ACC112 (cell line): ENCODE measurements around the gene VAMP5.
A peak's percentile ranks its signal among the peaks of the same experiment; 100 is the strongest.

Experiments
- H2AFZ ChIP-seq: fragments of 200-600 bp; sonication (generic); one replicate; pipeline ENCODE4 v1.6.0; 2017; ENCODE audit warnings: antibody characterized with exemption, low read length; ENCODE audit not compliant: unreplicated experiment
- H3K27ac ChIP-seq: fragments of 200-600 bp; sonication (generic); 2 replicates; pipeline ENCODE4 v1.5.1; 2014; ENCODE audit warnings: low read depth, mild to moderate bottlenecking, antibody characterized with exemption, low read length, moderate library complexity
- H3K27me3 ChIP-seq: fragments of 200-600 bp; sonication (generic); 2 replicates; pipeline ENCODE4 v1.6.1; 2014; ENCODE audit warnings: mild to moderate bottlenecking, antibody characterized with exemption, low read length, moderate library complexity, mixed read lengths; ENCODE audit not compliant: insufficient read depth
- H3K36me3 ChIP-seq: fragments of 200-600 bp; sonication (generic); 2 replicates; pipeline ENCODE4 v1.6.1; 2016; ENCODE audit warnings: mild to moderate bottlenecking, antibody characterized with exemption, low read length, moderate library complexity, mixed read lengths; ENCODE audit not compliant: insufficient read depth
- H3K4me1 ChIP-seq: fragments of 200-600 bp; sonication (generic); one replicate; pipeline ENCODE4 v1.6.1; 2016; ENCODE audit warnings: low read length, mixed read lengths; ENCODE audit not compliant: insufficient read depth, unreplicated experiment, control insufficient read depth
- H3K4me3 ChIP-seq: fragments of 200-600 bp; sonication (generic); 2 replicates; pipeline ENCODE4 v1.5.1; 2014; ENCODE audit warnings: mild to moderate bottlenecking, low read depth, low read length
- H3K79me2 ChIP-seq: fragments of 200-600 bp; sonication (generic); one replicate; pipeline ENCODE4 v1.6.0; 2016; ENCODE audit warnings: low read length; ENCODE audit not compliant: control insufficient read depth, unreplicated experiment, insufficient read depth

Gene VAMP5

GRCh38 chr2:85595301-85596025, 11.2 kb downstream of the VAMP5 start, which contains the start of gene RNF181:
TSS of gene RNF181 (plus strand) at chr2:85595745. CDS start at chr2:85595764, 19 bp downstream.
- H3K4me1 ChIP-seq, result peaks cover 27% of the 10 kb centered on the region
- peak within 1 kb of the TSS; percentile 98 for H3K4me3 ChIP-seq
- no peaks in the 10 kb centered on the region for H3K36me3 ChIP-seq
- H2AFZ ChIP-seq, result peak within 1 kb of the TSS; percentile 80
- peak within 1 kb of the TSS; percentile 81 for H3K27ac ChIP-seq
- H3K27me3 ChIP-seq, result no peaks in the 10 kb centered on the region
- H3K79me2 ChIP-seq, result peaks cover 32% of the 10 kb centered on the region

DNA sequence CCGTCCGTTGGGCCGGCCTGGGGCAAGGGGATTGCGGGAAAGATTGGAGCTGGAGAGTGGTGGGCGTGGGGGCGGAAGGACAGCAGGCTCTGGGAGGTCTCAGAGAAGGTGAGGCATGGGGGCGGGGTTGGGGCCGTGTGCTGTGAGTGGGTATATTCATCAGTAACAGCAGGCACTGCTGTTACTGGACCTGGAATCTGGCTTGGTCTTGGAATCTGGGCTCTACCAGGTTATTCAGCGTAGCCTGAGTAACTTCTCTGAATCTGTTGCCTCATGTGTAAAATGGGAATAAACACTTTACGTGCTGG, 11.7 kb downstream of the VAMP5 start:
- H3K27me3 ChIP-seq, result no peaks in the 10 kb centered on the region
- H3K4me1 ChIP-seq, result peaks cover 22% of the 10 kb centered on the region
- H3K36me3 ChIP-seq, result no peaks in the 10 kb centered on the region
- H3K27ac ChIP-seq, result peak overlapping the region; percentile 53
- H3K79me2 ChIP-seq, result peaks cover 32% of the 10 kb centered on the region
- peak overlapping the region; percentile 61 for H2AFZ ChIP-seq
- peak overlapping the region; percentile 98 for H3K4me3 ChIP-seq

- H2AFZ ChIP-seq, result no peak overlapping the region
- no peaks in the 10 kb centered on the region for H3K36me3 ChIP-seq
- H3K79me2 ChIP-seq, result peaks cover 33% of the 10 kb centered on the region
- 0 out of 2 replicates have a peak overlapping the region, but pooled peaks have one; percentile 53 for H3K27ac ChIP-seq
- H3K27me3 ChIP-seq, result no peaks in the 10 kb centered on the region
- H3K4me3 ChIP-seq, result peak overlapping the region; percentile 98
- H3K4me1 ChIP-seq, result peaks cover 21% of the 10 kb centered on the region
Observed at GRCh38 chr2:85596486-85597143, 12.4 kb downstream of the VAMP5 start.

- H3K4me1 ChIP-seq, result peaks cover 23% of the 10 kb centered on the region
- H3K27me3 ChIP-seq, result no peaks in the 10 kb centered on the region
- H3K27ac ChIP-seq, result no peak overlapping the region
- peaks cover 31% of the 10 kb centered on the region for H3K79me2 ChIP-seq
- H3K36me3 ChIP-seq, result no peaks in the 10 kb centered on the region
- H3K4me3 ChIP-seq, result peak overlapping the region; percentile 98; the same call in 1 of the 2 replicates
- no peak overlapping the region for H2AFZ ChIP-seq
Observed at GRCh38 chr2:85597241-85597640, 13.0 kb downstream of the VAMP5 start.

- H3K27ac ChIP-seq, result no peak overlapping the region
- H2AFZ ChIP-seq, result no peak overlapping the region
- peaks cover 24% of the 10 kb centered on the region for H3K4me1 ChIP-seq
- H3K79me2 ChIP-seq, result peaks cover 32% of the 10 kb centered on the region
- H3K4me3 ChIP-seq, result no peak overlapping the region
- no peaks in the 10 kb centered on the region for H3K36me3 ChIP-seq
- H3K27me3 ChIP-seq, result no peaks in the 10 kb centered on the region
Observed at GRCh38 chr2:85598594-85599340, 14.5 kb downstream of the VAMP5 start.

DNA sequence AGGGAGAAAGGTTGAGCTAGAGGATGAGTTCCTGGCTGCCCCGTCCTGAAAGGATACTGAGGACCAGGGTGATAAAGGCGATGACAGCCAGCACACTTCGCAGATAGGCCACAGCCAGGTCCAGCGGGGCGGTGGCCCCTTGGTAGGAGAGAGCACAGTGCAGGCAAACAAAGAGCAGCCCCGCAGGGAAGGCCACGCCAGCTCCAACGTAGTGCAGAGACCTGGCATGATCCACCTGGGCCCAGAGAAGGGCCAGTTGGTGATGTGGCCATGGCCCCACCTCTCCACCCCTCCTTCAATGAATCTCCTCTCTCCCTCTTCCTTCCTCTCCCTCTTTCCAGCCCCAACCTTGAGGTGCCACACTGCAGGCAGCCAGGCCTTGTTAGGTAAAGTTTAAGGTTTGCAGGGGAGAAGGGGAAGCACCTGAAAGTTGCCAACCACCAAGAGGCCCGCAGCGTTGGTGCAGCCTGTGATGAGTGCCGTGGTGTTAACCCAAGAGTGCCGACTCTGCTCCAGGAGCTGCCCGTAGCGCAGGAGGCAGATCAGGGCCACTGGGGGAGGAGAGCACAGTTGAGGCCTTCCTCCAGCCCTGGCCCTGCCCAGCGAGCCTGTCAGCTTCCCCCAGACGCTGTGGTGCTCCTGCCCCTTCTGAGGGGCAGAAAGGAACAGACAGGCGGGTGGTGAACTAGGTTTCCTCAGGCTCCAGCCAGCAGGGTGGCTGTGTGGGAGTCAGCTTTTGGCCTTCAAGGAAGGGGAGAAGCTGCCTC, 15.4 kb downstream of the VAMP5 start:
- Histone ChIP-seq H2AFZ (no peak overlapping the region), H3K4me3 (no peak overlapping the region), H3K4me1 (peaks cover 24% of the 10 kb centered on the region), H3K27me3 (no peaks in the 10 kb centered on the region), H3K36me3 (no peaks in the 10 kb centered on the region), H3K27ac (no peak overlapping the region), H3K79me2 (peaks cover 32% of the 10 kb centered on the region)

DNA sequence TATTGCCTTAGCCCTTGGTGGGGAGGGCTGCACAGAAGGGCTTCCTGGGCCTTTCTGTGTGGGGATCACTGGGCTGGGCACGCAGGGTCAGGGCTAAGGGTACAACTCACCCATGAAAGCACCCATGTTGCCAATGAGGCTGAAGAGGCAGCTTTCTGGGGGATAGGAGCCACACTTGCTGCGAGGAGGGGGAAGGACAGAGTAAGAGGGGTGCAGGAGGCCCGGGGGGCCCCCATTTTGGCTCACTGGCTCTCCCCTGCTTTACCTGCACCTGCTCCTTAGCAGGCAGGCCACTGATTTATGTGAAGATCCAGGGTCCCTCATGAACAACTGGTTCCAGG, 16.0 kb downstream of the VAMP5 start:
- H3K36me3 ChIP-seq, result no peaks in the 10 kb centered on the region
- no peak overlapping the region for H2AFZ ChIP-seq
- no peak overlapping the region for H3K27ac ChIP-seq
- H3K4me1 ChIP-seq, result peaks cover 27% of the 10 kb centered on the region
- H3K4me3 ChIP-seq, result no peak overlapping the region
- peaks cover 30% of the 10 kb centered on the region for H3K79me2 ChIP-seq
- H3K27me3 ChIP-seq, result no peaks in the 10 kb centered on the region

DNA sequence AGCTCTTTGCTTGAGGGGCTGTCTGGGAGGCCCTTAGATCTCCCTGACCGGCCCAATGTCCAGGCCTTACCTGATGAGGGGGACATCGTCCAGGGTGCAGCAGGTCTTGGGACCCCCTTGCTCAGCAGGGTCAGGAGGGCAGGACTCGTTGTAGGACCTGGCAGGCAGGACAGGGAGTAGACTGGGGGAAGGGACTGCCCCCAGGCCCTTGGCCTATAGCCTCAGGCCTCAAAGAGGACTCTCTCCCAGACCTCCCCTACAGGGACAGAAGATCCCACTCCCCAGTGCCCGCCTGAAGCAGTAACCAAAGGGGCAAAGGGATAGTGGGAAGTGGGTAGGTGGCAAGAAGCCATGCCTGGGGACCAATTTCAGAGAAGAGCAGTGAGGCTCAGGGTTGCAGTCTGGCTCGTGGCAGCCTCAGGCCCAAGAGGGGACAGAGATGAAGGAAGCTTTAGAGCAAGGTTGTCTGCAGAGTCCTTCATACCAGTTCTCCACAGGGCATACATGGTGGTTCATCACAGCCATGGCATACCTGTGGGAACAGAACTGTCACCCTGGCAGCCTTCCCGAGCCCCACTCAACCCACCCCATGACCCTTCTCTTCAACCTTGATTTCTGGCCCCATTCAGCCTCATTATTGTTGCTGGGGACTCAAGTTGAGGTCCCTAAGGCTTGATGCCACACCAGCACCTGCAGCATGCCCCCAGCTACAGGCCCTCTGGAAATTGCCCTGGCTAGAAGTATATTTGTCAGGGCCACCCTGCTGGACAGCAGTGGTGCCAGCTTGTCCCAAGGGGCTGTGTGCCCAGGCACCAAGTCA, 16.9 kb downstream of the VAMP5 start:
- Histone ChIP-seq H3K79me2 (peaks cover 23% of the 10 kb centered on the region), H3K4me3 (peak overlapping the region; percentile 87), H3K27me3 (no peaks in the 10 kb centered on the region), H3K36me3 (no peaks in the 10 kb centered on the region), H2AFZ (no peak overlapping the region), H3K4me1 (peaks cover 37% of the 10 kb centered on the region), H3K27ac (no peak overlapping the region)

- peak overlapping the region; percentile 87 for H3K4me3 ChIP-seq
- H3K27ac ChIP-seq, result no peak overlapping the region
- H2AFZ ChIP-seq, result no peak overlapping the region
- H3K27me3 ChIP-seq, result no peaks in the 10 kb centered on the region
- H3K4me1 ChIP-seq, result peaks cover 33% of the 10 kb centered on the region
- H3K36me3 ChIP-seq, result no peaks in the 10 kb centered on the region
- peaks cover 16% of the 10 kb centered on the region for H3K79me2 ChIP-seq
Observed at GRCh38 chr2:85601771-85602475, 17.7 kb downstream of the VAMP5 start.
